GM12873 (cell line): Measurements from ENCODE around the gene TMEM37.
A peak's percentile ranks its signal among the peaks of the same experiment; 100 is the strongest.

Experiments used
- TF ChIP-seq, protein P1 (sequence below): IDR thresholded peaks from 2 replicates; pipeline ENCODE4 v1.5.1; 2012; ENCODE audit warnings: low read depth, mild to moderate bottlenecking, moderate library complexity, low read length, control low read depth; ENCODE audit not compliant: insufficient read depth; ENCODE audit errors: missing control alignments

TMEM37 gene

GRCh38 chr2:119473621-119474370 lies 42.1 kb downstream of the TMEM37 start:
- TF ChIP-seq, protein P1, sequence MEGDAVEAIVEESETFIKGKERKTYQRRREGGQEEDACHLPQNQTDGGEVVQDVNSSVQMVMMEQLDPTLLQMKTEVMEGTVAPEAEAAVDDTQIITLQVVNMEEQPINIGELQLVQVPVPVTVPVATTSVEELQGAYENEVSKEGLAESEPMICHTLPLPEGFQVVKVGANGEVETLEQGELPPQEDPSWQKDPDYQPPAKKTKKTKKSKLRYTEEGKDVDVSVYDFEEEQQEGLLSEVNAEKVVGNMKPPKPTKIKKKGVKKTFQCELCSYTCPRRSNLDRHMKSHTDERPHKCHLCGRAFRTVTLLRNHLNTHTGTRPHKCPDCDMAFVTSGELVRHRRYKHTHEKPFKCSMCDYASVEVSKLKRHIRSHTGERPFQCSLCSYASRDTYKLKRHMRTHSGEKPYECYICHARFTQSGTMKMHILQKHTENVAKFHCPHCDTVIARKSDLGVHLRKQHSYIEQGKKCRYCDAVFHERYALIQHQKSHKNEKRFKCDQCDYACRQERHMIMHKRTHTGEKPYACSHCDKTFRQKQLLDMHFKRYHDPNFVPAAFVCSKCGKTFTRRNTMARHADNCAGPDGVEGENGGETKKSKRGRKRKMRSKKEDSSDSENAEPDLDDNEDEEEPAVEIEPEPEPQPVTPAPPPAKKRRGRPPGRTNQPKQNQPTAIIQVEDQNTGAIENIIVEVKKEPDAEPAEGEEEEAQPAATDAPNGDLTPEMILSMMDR, result no peak

- TF ChIP-seq, protein P1, result no peak
Observed at GRCh38 chr2:119474371-119475224, 42.9 kb downstream of the TMEM37 start.

DNA sequence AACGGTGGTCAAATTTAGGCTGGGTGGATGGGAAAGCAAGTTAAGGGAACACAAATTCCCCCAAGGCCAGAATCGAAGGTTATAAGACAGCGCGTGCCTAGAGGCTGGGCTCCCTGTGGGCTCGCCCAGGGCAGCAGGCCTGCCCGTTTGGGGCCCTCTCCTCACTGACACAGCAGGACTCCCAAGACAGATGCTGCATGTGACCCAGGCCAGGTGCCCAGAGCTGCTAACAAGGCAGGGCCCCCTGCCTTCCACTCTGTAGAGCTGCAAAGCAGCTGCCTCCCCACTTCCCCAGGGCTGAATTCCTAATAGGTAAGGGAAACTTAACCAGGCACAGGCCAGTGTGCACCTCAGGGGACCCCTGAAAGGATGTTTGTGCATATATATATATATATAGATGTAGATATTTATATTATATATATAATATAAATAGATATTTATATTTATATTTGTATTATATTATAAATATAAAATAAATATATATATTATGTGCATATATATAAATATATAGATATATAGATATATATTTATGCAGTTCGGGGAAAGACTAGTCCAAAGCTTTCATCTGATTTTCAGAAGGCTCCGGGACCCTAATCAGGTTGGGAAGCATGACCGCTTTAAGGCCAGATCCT lies 43.7 kb downstream of the TMEM37 start:
- TF ChIP-seq, protein P1, result no peak

- TF ChIP-seq, protein P1, result no peak
Observed at GRCh38 chr2:119475857-119476244, 44.2 kb downstream of the TMEM37 start.

GRCh38 chr2:119476301-119477112 lies 44.9 kb downstream of the TMEM37 start:
- TF ChIP-seq, protein P1, result peak; percentile 97

DNA sequence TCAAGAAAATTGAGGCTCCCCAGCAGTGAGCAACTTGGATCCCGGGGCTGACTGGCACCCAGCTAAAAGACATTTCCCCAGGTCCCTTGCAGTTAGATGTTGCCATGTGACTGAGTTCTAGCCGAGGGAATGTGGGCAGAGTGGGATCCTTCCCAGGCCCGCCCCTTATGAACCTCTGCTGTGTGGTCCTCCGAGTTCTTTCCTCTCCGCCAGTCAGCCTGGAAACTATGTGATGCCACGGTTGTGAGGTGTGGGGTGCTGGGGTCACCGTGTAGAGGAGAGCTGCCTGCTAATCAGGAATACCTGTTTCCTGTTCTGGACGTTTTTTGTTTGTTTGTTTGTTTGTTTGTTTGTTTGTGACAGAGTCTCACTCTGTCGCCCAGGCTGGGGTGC lies 45.5 kb downstream of the TMEM37 start:
- TF ChIP-seq, protein P1, result no peak
